ENCODE results near the gene ASF1A.

ASF1A gene

GRCh38 chr6:118903691-118904090, 9.7 kb downstream of the ASF1A start:
- H3K4me3 ChIP-seq (ENCODE audit: control insufficient read depth, low read depth, low read length): no peak overlapping the region
- TF ChIP-seq, protein P1, sequence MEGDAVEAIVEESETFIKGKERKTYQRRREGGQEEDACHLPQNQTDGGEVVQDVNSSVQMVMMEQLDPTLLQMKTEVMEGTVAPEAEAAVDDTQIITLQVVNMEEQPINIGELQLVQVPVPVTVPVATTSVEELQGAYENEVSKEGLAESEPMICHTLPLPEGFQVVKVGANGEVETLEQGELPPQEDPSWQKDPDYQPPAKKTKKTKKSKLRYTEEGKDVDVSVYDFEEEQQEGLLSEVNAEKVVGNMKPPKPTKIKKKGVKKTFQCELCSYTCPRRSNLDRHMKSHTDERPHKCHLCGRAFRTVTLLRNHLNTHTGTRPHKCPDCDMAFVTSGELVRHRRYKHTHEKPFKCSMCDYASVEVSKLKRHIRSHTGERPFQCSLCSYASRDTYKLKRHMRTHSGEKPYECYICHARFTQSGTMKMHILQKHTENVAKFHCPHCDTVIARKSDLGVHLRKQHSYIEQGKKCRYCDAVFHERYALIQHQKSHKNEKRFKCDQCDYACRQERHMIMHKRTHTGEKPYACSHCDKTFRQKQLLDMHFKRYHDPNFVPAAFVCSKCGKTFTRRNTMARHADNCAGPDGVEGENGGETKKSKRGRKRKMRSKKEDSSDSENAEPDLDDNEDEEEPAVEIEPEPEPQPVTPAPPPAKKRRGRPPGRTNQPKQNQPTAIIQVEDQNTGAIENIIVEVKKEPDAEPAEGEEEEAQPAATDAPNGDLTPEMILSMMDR (IDR thresholded peaks at IDR 0.05; ENCODE audit: control insufficient read depth, insufficient read depth, low read depth, low read length, missing control alignments): no peak
- no peak for DNase-seq (ENCODE audit: low read depth)

GRCh38 chr6:118905084-118905483, 11.1 kb downstream of the ASF1A start:
- DNase-seq (ENCODE audit: low read depth): no peak
- TF ChIP-seq, protein P1 (IDR thresholded peaks at IDR 0.05; ENCODE audit: control insufficient read depth, insufficient read depth, low read depth, low read length, missing control alignments): no peak
- no peak overlapping the region for H3K4me3 ChIP-seq (ENCODE audit: control insufficient read depth, low read depth, low read length)

DNA sequence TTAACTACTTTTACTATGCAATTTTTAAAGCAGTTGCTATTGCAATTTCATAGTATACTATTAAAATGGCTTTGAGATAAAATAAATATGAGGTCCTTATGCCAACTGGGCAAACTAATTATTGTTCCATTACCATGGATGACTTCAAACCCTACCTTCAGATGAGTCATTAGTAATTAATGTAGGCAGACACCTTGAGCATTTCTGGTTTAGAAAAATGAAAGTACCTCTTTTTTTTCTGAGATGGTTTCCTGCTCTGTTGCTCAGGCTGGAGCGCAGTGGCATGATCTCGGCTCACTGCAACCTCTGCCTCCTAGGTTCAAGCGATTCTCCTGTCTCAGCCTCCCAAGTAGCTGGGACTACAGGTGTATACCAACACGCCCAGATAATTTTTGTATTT, 11.9 kb downstream of the ASF1A start:
- TF ChIP-seq, protein P1 (IDR thresholded peaks at IDR 0.05; ENCODE audit: control insufficient read depth, insufficient read depth, low read depth, low read length, missing control alignments): no peak
- DNase-seq (ENCODE audit: low read depth): no peak

DNA sequence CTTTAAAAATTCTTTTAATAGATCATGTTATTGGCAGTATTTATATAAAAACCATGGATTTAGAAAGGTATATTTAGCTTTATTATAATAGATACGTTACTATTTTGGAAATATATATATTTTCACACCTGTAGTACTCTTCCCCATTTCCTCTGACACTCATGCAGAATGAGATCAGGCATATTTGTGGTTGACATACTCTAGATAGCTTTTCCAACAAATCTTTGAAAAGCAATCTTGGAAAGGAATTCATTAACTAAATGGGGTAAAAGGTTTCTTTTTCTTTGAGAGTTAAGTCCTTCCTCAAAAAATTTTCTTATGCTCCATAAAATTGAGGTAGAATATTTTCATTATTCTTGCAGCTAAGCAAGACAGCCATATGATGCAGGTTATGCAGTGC, 14.5 kb downstream of the ASF1A start:
- TF ChIP-seq, protein P1 (IDR thresholded peaks at IDR 0.05; ENCODE audit: control insufficient read depth, insufficient read depth, low read depth, low read length, missing control alignments): no peak
- DNase-seq (ENCODE audit: low read depth): no peak
- H3K4me3 ChIP-seq (ENCODE audit: control insufficient read depth, low read depth, low read length): no peak overlapping the region

More for the DNA sequence above, 11.9 kb downstream of the ASF1A start:
- no peak overlapping the region for H3K4me3 ChIP-seq (ENCODE audit: control insufficient read depth, low read depth, low read length)

DNA sequence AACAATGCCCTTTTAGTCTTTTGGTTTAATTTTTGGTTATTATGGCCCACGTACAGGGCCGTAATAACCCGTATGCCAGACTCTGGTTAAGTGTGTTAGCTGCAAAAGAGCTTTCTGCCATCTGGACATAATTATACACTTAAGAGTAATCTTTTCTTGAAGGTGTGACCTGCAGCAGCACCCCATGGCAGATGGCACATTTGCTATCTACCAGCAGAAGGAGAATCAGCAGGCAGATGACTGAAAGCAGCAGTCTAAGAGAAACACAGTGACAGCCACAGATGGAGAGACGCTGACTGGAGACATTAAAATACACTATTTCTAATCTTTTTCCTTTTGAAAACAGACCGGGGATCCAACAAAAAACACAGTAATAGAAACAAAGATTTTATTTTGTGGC, 18.7 kb downstream of the ASF1A start:
- DNase-seq (ENCODE audit: low read depth): no peak

GRCh38 chr6:118913161-118913560, 19.2 kb downstream of the ASF1A start:
- no peak overlapping the region for H3K4me3 ChIP-seq (ENCODE audit: control insufficient read depth, low read depth, low read length)
- TF ChIP-seq, protein P1 (IDR thresholded peaks at IDR 0.05; ENCODE audit: control insufficient read depth, insufficient read depth, low read depth, low read length, missing control alignments): no peak
- DNase-seq (ENCODE audit: low read depth): no peak

More for the DNA sequence above, 18.7 kb downstream of the ASF1A start:
- no peak overlapping the region for H3K4me3 ChIP-seq (ENCODE audit: control insufficient read depth, low read depth, low read length)
- TF ChIP-seq, protein P1 (IDR thresholded peaks at IDR 0.05; ENCODE audit: control insufficient read depth, insufficient read depth, low read depth, low read length, missing control alignments): no peak

DNA sequence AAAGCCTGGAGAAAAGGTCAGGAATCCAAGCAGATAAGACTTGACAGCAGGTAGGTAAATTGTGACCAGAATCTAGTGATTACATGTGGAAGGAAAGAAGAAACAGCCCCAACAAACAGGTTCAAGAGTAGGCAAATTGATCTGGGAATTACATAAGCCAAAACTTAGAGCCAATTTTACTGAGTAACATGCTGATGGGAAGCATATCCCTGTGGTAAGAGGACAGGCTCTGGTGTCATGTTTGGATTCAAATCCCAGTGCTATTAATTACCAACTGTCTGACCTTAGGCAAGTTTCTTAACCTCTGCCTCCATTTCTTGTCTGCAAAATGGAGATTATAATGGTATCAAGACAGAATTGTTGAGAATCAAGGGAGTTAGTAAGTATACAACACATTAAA, 20.6 kb downstream of the ASF1A start:
- no peak for DNase-seq (ENCODE audit: low read depth)
- TF ChIP-seq, protein P1 (IDR thresholded peaks at IDR 0.05; ENCODE audit: control insufficient read depth, insufficient read depth, low read depth, low read length, missing control alignments): no peak
- H3K4me3 ChIP-seq (ENCODE audit: control insufficient read depth, low read depth, low read length): no peak overlapping the region

All from AG09309 (cell line).